ENCODE measurements around the gene ZCCHC24.

Gene ZCCHC24

DNA sequence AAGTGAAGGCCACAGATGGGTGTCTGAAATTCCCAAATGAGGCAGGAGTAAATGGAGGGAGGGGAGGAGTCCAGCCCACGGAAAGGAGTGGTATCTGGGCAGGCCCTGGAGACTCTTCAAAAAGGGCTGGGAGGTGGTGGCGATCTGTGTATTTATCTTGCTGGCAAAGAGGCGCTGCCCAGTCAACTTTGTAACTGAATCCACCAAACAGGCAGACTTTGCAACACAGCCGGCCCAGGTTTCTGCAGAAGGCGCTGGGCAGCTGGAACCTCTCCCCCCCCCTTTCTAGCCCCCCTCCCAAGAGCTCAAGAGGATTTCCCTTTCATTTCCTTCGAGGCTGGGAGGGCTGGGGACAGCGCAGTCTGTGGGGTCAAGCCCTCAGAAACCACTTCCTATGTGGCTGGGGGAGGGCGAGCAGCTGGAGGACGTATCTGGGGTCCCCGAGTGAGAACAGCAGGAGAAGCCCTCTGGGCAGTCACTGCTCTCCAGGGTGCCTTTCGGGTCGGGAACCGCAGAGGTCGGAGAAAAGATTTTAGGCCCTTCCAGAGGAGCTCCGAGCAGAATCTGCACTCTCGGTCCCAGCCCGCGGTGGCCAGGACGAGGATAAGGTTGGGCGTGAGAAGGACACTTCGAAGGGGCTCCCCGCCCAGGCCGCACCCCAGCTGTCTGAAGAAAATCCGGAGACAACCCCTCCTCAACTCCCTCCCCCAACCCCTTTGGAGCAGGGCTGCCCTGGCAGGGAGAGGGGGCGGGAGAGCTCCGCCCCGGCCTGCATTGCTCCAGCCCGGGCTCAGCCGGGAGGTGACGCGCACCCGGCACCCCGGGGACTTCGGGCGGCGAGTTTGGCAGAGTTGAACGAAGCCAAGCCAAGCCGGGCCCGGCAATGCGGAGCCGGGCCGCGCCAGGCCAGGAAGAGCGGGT, 965 bp downstream of the ZCCHC24 start:
- DNase-seq: peak; percentile 65

GRCh38 chr10:79443338-79444198, 1.9 kb downstream of the ZCCHC24 start:
- no peak for DNase-seq

DNA sequence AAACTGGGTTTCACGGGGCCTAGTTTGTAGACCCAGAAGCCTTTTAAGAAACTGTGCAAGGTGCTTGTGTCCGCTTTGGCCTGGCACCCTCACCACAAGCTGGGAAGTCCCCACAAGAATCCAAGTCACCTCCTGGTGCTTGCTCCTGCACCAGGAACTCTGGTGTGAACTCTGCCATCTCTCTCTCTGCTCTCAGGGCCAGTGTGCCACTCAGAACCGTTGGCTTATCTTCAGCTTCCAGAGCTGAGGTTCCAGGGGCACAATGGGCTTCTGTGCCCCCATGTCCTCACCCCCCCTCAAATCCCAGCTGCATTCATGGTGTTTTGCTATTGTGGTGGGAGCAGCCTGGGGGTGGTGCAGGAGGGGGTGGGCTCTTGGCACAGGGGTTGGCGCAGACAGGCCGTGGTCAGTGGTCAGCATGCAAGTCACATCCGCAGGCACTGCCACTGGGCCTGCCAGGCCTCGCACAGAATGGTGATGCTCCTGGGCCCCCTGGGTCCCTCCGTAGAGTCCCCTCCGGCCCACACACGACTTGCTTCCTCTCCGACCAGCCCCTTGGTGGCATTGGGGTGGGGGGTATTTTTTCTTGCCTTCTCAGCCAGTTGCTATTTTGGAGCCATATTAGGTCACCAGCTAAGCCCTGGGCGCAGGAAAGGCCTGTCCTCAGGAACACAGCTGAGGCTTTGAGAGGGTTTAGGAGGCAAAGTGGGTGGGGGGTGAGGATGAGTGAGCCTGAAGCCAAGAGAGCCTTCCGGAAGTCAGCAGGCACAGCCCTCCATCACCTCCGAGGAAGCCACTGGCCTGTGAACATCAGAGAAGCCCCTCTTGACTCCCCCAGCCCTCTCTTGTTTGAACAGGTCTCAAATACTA, 3.0 kb downstream of the ZCCHC24 start:
- DNase-seq: no peak

GRCh38 chr10:79441433-79441832, 4.0 kb downstream of the ZCCHC24 start:
- DNase-seq: no peak

GRCh38 chr10:79440281-79440680, 5.1 kb downstream of the ZCCHC24 start:
- DNase-seq: no peak

DNA sequence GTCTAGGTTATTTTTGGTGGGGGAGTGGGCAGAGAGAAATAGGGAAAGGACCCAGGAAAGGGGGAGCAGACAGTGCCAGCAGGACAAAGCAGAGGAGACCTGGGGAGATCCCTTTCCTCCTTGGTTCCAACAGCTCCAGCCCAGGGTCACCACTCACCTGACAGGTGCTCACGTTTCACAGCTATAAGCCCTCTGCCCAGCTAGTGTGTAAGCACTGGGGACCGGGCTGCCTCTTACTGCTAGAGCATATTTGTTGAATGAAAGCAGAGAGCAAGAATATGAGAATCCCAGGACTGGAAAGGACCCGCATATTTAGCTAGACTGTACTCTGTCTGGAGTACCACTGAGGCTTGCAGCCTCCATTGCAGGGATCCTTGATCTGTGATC, 6.7 kb downstream of the ZCCHC24 start:
- DNase-seq: no peak

GRCh38 chr10:79438021-79438698, 7.3 kb downstream of the ZCCHC24 start:
- DNase-seq: no peak

DNA sequence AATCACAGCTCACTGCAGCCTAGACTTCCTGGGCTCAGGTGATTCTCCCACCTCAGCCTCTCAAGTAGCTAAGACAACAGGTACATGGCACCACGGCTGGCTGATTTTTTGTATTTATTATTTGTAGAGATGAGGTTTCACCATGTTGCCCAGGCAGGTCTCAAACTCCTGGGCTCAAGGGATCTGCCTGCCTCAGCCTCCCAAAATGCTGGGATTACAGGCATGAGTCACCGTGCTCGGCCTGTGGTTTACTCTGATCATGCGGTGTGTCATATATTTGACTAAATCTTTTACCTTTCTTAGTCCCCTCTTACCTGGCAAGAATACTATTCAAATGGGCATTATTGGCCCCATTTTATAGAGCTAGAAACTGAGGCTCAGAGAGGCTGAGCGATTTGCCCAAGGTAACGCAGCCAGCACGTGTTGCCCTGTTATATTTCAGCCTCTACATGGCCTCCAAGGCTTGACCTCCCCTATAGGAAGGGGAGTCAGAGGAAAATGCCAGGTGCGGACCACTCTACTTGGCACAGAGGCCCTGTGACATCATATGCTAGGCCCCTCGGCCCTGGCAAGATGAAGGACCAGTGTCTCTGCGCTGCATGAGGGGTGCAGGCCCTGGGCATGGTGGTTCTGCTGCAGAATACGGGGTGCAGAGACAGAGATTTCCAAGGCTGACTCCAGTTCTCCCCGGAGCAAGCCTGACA, 8.2 kb downstream of the ZCCHC24 start:
- no peak for DNase-seq

- no peak for DNase-seq
Measured at GRCh38 chr10:79436850-79437103, 8.6 kb downstream of the ZCCHC24 start.

DNA sequence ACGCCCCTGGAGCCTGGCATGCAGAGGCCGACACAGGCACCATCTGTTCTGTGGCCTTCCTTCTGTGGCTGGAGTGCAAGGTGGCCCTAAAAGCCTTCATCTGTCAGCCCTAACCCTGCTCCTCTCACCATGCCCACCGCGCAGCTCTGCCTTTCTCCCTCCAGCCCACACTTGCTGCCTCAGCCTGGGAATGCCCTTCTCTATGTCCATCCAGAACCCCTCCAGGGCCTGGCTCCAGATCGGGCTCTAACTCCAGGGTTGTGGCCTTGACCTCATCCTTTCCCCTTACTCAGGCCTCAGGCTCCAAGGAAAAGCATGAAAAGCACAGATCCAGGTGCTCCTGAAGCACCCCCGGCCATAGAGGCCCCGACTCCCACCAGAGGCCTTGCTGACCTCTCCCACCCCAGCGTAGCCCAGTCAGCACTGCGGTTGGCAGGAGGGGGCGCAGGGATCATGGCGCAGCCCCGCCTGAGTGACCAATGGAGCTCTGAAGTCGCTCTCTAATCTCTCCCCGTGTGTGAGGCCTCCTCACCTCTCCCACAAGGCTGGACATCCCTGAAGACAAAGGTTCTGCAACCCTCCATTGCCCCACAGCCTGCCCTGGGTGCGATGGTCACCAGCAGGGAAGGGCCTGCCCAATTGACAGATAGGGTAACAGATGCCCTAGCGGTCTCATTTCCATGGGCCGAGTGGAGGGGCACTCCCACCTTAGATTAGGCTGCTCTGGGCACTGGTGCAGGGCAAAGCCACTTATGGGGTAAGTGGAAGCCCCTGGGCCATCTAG, 9.2 kb downstream of the ZCCHC24 start:
- DNase-seq: no peak

- DNase-seq: no peak
Measured at GRCh38 chr10:79435271-79436065, 10.0 kb downstream of the ZCCHC24 start.

DNA sequence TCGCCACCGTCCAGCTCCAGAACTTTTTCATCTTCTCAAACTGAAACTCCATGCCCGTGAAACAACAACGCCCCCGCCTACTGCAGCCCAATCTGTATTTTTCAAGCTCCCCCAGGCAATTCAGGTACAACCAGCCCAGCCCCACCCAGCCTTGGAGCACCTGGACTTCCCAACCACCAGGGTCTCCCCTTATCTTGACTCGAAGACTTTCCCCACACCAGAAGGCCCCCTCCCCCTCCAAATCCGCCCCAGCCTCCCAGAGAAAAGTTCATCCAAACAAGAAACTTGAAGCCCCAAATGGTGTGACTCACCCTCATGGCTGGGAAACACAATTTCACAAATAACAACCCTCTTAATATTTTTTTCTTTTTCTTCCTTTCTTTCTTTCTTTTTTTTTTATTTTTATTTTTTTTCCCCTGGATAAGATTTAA, 10.6 kb downstream of the ZCCHC24 start:
- DNase-seq: no peak

- DNase-seq: no peak
Measured at GRCh38 chr10:79434223-79434687, 11.2 kb downstream of the ZCCHC24 start.

DNA sequence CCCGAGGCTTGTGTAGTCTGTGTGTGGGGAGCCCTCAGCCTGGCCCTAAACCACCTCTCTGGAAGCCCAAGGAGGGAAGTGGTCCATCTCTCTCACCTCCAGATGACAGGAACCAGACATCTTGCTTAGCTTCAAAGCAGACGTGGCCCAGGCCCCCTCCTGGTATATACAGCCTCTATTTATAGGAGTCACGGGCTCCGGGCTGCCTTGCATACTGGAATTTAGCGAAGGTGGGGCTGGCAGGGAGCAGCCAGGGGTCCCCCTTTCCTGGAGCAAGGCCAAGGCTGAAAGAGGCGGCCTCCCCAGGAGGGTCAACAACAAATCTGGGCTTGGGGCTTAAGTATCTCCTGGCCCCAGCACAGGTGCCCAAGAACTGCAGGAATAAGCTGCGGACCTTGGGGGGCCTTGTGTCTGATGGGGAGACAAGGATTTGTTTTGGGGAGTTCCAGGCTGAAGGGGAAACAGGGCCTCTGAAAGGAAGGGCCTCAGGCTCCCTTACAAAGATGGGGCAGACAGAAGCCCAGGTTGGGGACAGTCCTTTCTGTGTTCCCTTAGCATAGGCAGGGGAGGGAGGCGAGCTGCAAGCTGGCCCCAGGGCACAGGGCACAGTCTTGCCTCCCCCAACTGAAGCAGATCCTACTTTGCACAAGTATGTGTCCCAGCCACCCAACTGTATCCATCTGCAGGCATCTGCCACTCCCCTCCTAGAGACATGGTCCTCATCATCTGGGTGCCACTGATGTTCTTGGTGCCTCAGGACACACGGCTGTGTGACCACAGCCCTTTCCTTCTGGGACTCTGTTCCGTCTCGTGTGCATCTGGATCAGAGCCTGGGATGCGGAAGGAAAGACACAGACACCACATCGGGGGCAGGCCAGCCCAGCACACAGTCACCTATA, 11.9 kb downstream of the ZCCHC24 start:
- DNase-seq: no peak

DNA sequence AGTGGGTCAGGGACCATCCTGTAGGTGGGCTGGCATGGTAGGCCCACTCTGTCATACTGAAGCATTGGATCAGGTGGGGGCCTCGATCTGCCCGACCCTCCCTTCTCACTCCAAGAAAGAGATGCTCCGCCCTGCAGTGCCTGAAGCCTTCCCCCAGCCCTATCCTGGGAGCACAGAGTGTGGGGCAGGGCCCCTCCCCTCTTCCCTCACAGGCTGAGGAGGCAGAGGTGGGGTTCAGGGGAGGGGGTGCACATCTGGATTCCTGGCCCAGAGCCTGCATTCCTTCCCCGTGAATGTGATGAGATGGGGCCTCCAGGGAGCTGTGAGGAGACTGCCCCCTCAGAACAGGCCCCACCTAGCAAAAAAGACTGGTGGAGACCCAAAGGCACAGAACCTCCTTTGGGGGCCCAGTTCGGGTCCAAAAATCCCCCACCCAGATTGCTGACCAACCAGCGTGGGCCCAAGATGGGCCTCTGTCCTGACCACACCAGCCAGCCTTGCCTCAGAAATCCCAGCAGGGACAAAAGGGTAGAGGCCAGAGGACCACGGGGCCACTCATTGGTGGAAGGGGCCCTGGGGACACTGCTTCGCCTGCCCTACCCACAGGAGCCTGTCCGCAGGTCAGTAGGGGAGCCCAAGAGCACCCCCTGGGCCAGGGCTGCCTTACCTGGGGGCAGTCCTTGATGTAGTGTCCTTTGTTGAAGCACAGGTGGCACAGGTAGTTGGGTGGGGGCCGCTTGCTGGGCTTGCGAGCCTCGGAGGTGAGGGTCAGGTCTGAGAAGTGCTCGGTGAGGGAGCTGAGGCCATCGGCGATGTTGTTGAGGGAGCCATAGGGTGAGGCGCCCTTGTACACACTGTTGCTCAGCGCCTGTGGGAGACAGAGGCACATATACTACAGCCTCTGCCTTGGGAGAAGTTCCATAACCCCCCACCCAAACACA, 13.3 kb downstream of the ZCCHC24 start:
- DNase-seq: no peak

- DNase-seq: no peak
Measured at GRCh38 chr10:79431428-79431827, 14.0 kb downstream of the ZCCHC24 start.

- no peak for DNase-seq
Measured at GRCh38 chr10:79430936-79431335, 14.5 kb downstream of the ZCCHC24 start.
